GM21825 (cell line): Measurements from ENCODE around the gene SEPTIN10.
"Not testable (repeated sequence)": the region's sequence is repeated elsewhere in the genome, so short reads cannot be mapped to it uniquely, and the experiment has no call there.

Experiments used
- ATAC-seq: cut with Tn5 transposase; IDR thresholded peaks from one replicate; pipeline ENCODE4 v1.9.1; 2021; ENCODE audit warnings: mild to moderate bottlenecking, moderate library complexity; ENCODE audit not compliant: unreplicated experiment

Gene SEPTIN10

DNA sequence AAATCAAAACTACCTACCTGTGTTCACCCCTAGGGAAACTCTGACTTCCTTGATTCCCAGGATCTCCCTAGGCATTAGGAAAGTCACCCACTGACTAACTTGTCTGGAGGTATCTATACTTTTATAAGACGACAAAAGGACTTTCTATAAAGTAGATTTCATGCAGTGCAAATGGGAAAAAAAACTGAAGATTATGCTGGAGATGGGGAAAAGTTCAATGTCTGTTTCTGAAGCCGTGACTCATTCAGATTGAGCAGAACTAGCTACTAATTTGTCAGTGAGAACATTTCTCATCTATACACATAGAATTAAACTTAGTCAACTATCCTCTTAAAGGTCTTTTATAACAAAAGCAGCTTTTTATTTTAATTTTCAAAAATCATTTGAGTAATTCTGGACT is 6.0 kb downstream of the SEPTIN10 start:
- ATAC-seq, result no peak

DNA sequence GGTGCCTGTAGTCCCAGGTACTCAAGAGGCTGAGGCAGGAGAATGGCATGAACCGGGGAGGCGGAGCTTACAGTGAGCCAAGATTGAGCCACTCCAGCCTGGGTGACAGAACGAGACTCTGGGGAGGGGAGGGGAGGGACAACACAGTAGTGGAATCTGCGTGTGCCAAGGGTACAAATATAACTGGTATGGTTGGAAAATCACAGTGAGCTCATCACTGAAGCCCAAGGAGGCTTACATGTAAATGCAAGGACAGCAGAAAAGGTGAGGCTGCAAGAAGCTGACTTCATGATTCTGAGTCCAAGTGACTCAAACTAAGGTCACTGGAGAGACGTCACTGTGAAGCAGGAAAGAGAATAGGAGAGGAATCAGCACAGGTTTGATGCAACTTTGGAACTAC is 9.2 kb downstream of the SEPTIN10 start:
- ATAC-seq, result no peak

DNA sequence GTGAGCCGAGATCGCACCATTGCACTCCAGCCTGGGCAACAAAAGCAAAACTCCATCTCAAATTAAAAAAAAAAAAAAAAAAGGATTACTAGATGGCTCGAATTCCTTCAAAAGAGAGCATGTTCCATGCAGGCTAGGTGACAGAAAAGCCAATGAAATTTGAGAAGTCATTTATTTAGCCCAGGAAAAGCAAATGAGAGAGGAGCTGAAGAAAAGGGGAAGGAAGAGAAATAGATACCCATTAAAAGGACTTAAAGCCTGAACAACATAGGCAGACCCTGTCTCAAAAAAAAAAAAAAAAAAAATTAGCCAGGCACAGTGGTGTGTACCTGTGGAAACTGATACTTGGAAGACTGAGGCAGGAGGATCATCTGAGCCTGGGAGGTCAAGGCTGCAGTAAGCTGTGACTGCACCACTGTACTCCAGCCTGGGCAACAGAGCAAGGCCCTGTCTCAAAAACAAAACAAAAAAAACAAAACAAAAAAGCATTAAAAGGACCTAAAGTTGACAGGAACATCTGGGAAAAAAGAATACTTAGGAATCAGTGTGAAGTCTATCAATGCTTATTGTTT is 11.1 kb downstream of the SEPTIN10 start:
- no peak for ATAC-seq

DNA sequence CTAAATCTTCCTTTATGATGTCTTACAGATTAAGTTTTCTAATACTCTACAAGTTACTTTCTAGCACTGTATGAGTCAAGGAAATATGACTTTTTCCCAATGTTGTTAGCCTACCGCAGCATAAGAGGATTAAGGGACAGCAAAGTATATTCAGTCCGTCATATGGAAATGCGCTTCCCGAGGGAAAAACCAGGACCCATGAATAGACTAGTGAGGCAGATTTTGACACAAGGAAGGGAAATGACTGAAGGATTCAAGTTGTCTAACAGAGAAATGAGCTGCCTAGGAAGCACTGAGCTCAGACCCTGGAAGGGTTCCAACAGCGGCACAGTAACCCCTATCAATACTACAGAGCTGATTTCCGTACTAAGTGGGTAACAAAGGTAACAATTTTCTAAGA is 12.0 kb downstream of the SEPTIN10 start:
- ATAC-seq, result no peak

DNA sequence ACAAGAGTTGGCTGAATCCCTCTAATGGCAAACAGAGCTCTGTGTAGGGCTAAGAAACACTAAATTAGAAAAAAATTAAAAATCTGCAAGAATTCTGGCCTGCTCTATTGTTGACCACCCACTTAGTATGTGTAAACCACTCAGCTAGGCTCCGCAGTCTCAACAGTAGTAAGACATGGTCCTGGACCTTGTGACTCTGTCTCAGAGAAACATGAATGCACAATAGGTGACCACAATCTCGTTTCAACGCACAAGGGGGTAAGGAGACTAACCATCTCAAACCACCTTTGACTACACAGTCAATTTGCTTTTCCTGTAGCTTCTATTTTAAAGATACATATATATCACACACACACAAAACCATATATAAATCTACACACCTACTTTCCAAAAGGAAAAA is 16.5 kb downstream of the SEPTIN10 start:
- ATAC-seq, result no peak

DNA sequence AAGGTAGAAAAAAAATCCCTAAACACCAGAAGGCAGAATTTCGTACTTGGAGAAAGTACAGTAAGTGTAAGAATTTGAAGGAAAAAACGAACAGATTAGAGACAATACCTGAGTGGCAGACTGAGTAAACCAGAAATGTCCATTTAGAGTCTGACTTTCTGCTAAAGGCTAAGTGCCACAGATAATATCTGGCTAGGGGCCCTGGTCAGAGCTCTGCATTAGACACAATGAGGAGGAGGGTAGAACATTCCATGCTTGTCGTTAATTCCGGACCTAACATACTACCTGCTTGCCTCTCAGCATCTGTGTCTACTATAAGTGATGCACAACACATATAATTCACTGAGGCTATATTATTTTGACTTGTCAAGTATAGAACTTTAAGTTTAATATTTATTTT is 18.1 kb downstream of the SEPTIN10 start:
- no peak for ATAC-seq

DNA sequence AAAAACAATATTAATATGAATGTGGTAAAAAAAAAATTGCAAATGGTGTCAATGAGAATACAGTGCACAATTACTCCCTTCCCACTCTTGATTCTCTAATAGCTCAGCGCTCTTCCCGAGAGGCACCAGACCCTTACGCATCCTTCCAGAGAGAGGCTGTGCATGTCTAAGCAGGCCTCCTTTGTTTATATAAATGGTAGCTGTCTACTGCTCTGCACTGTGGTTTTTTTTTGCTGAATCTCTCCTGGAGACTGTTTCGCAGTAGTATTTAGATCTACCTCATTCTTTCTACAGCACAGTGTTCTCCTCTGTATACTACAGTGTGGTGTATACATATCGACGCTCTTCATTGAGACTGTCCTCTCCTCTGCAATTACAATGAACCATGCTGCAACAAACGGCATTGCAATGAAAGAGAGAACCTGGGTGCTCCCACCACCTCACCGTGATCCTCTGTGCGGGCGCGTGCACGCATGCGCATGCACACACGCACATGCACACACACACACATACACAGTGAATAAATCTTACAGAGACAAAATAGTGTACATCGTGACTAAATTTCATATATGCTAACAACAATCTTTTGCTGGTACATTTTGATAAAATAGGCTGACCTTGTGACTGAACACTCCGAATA is 19.4 kb downstream of the SEPTIN10 start:
- ATAC-seq, result no peak

DNA sequence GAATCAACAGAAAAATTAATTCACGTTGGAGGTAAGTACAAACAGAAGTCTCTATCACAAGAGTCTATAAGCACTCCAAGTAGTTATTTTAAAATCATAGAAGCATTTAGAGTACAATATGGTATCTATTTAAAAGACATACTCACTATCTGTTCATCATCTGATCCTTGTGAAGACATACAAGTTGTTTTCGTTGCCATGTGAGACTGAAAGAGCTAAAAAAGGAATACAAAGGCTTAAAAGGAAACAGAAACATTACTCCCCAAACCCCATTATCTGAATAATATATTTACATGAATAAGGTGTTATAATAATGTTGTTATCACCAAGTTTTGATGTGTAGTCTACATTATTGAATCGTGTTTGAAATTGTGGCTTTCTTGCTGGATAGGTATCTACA is 20.9 kb downstream of the SEPTIN10 start:
- no peak for ATAC-seq

DNA sequence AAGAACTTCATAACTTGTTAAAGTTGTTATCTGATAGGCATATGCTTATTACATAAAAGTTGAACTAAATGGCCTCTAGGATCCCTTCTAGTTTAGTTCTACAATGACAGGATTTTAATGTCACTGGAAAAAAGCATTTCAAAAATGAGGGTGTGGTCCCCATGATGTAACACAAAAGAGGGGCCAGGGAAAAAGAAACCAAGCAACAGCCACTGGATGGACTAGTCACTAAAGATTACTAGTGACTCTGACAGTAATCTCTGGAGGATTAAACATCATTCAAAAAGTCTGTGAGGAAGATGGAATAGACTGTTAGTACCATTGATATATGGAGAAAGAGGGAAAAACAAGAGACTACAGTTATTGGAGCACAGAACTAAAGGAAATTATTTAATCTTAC is 22.6 kb downstream of the SEPTIN10 start:
- ATAC-seq, result no peak

DNA sequence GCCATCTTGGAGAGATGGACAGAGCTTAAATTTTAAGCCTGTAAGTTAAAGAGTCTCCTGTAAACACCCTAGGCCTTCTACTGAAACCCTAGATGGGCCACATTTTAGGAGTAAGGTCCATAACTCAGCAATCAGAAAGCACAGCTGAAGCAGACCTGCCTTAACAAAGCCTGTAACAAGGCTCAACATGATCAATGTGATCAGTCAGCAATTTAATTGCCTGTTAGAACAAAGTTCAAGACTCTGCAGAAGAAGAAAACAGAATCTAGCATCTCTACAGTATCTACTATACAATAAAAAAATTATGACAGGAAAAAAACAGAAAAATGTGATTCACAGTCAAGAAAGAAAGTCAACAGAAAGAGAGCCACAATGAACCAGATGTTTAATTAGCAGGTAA is 27.1 kb downstream of the SEPTIN10 start:
- no peak for ATAC-seq

DNA sequence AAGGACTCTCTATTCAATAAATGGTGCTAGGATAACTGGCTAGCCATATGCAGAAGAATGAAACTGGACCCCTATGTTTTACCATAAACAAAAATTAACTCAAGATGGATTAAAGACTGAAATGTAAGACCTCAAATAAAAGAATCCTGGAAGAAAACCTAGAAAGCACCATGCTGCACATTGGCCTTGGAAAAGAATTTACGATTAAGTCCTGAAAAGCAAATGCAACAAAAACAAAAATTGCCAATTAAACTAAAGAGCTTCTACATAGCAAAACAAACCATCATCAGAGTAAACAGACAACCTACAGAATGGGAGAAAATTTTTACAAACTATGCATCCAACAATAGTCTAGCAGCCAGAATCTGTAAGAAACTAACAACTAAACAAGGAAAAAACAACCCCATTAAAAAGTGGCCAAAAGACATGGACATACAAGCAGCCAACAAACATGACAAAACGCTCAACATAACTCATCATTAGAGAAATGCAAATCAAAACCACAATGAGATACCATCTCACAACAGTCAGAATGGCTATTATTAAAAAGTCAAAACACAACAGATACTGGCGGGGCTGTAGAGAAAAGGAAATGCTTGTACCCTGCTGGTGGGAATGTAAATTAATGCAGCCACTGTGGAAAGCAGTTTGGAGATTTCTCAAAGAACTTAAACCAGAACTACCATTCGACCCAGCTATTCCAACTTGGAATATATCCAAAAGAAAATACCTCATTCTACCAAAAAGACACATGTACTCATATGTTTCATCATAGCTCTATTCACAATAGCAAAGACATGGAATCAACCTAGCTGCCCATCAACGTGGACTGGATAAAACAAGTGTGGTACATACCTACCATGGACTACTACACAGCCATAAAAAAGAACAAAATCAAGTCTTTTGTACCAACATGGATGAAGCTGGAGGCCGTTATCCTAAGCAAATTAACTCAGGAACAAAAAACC is 30.6 kb downstream of the SEPTIN10 start:
- ATAC-seq, result no peak

DNA sequence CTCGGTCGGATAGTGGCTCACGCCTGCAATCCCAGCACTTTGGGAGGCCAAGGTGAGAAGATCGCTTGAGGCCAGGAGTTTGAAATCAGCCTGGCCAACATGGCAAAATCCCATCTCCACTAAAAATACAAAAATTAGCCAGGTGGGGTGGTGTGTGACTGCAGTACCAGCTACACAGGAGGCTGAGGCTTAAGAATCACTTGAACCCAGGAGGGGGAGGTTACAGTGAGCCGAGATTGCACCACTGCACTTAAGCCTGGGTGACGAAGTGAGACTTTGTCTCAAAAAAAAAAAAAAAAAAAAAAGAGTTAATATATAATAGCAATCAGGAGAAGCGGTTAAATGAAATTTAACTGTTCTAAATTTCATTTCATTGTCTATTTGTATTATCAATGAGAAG is 36.1 kb downstream of the SEPTIN10 start:
- not testable (repeated sequence) for ATAC-seq

DNA sequence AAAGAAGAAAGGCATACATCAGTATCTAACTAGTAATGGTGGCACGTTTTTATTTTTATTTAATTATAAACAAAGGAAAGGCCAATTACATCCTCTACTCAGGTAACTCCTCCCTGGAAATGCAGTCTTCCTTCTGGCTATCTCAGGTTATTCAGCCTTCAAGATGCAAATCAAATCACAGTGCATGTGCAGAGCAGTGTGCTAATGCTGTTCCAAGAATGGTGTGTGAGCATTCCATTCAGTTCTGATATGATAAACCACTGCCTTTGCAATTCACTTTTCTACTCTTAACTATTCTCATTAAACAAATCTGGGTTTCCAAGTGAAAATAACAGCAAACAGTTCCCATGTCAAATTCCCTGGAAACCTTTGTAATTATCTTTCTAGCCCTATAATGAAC is 38.4 kb downstream of the SEPTIN10 start:
- no peak for ATAC-seq

DNA sequence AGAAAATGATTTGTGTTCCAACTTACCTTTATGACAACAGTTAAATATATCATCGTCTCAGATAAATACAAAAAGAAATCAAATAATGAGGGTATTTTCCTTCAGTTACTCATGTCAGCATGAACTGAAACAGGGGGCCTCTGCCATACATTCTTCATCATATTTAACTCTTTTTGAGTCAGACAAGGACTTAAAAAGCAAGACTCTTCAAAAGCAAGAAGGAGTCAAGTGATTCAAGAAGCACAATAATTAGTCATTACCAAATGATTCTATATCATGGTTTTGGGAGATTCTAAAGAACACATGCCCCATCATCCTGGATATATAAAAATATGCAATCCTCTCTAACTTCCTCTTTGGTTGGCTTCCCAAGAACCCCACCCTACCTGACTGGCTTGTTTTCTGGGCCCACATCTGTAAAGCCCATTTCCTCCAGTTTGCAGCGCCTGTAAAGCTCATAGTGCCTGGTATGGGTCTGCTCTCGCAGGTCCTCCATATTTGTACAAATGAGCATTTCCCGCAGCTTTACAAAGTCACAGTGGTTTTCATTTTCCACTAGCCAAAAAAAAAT is 49.7 kb downstream of the SEPTIN10 start:
- ATAC-seq, result no peak

DNA sequence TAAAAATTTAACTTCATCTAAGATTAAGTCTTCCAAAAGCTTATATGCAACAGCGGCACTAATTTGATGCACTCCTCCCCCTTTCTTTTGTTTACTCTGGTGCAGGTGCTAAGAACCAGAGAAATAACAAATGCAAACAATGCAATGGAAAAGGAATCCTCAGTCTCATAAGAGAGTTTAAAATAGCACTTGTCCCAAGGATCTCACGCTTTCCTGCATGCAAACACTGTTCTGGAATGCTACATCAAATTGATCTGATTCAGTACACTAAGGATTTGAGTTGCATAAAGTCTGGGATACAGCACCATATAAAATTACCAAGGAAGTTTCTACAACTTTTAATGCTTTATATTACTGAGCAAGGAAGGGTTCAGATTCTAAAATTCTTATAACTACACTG is 50.5 kb downstream of the SEPTIN10 start:
- ATAC-seq, result no peak

DNA sequence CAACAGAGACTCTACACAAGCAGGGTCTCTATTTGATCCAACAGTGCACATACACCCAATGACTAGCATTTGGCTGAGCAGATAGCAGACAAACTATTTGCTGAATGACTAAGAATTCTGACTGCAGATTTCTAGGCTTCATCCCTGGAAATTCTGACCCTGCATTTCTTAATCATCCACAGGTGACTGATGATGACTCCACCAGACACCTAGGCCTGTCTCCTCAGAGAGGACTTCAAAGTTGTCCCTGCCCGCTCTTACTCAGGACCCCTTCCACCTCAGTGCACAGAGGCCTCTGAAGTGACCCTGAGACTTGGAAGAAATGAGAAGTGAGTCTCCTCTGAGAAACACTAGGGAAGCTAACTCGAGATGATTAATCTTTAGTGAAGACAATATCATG is 51.3 kb downstream of the SEPTIN10 start:
- no peak for ATAC-seq

DNA sequence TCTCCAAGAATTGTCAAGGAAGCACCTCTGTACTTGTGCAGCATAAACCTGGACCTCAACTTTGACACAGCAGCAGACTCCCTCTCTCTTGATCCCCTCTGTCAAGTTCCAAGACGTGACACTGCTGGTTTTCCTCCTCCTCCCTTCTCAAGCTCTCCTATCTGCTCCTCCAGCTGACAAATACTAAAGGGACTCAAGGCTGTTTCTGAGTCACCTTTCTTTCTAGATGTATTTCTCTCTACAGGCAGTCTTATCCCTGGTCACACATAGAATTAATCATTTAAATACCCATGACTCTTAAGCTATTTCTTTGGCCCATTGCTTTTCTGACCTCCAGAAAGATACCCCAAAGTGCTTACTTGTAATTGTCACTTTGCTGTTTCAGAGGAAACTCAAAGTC is 53.5 kb downstream of the SEPTIN10 start:
- no peak for ATAC-seq

DNA sequence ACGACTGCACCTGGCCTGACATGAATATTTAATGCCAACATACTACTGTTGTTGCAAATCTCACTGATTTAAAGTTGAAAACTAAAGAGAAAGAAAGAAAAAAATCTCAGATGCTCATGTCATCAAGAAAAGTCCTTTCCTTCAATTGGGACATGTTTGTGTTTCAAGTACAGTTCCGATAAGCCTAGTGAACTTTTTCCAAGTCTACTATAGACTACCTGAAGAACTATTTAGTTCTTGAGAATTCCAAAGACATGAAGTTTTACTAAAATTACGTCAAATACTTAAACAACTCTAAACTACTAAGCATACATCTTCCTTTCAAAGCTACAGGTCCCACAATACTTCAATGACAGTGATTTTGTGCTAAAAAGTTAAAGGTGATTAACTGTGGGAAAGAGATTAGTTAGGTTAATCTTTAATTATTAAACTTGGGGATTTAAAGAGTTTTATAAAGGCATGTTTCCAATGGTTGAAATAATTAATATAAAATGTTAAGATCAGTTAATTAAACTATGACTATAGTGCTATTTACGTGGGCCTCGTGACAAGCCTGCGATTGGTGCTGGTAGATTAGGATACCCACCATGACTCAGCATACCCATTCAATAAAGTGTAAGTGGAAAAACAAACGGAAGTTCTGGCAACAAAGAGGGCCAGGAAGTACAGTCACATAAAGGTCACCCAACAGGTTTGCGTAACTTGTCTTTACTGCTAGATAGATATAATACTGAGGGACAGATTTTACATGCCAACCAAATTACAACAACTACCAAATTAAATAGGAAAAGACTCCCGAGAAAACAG is 55.5 kb downstream of the SEPTIN10 start:
- ATAC-seq, result no peak

DNA sequence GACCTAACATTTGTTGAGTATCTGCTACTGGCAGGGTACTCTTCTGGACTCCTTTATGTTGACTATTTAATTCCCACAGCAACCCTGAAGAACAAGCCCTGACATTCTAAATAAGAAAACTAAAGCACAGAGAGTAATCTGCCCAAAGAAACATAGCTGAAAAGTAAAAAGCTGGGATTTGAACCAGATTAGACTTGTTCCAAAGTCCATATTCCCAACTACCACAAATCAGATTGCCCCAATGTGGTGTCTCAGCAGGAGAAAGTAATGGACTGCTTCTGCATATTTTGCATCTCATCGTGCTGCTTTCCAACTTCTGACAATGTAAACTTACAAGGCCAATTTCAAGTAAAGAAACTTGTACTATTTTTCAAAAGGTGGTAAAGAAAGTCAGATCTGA is 56.5 kb downstream of the SEPTIN10 start:
- no peak for ATAC-seq

DNA sequence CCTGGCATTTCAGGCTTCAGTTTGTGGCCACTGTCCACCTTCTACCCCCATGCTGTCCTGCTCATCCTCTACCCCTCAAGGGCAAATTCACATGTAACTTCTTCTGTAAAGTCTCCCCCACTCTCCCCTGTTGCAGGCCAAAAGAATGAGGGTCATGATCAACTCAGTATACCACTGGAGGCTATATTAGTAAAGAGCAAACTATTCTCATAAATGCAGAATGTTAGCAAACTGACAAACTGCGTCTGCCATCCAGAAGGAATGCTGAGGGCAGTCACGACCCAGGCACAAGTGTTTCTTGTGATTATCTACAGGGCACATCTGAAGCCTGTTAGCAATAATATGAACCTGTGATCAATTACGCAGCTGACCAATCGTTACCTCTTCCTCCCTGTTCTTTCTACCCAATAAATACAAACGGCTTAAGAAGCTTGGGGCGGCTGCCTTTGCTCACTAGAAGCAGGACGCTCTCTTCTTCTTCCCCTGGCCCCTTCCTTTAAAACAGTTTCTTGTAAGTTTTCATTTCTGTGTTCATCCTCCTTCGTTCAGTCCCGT is 58.3 kb downstream of the SEPTIN10 start:
- no peak for ATAC-seq

DNA sequence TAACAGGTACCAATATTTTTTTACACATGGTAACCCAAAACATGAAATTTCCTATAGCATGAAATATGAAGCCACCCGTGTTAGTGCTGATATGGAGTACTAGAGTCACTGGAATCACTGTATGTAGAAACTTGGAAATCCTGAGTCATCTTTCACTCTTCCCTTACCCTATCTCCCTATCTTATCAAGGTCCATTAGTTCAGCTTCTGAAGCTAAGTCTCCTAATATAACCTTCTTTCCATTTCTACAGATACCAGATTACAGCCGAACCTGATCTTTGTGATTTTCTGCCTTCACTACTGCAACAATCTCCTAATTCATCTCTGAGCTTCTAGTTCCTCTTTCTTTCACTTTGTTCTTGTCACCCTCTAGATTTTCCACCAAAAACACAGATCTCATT is 59.0 kb downstream of the SEPTIN10 start:
- ATAC-seq, result no peak
